ENCODE results near the gene OR8B2. TPM values are rescaled to one million over a fixed set of nuclear protein-coding genes. Genes with fewer than 3 reads are reported as not detected.
"Not testable (repeated sequence)": the region's sequence is repeated elsewhere in the genome, so short reads cannot be mapped to it uniquely, and the experiment has no call there.

Gene OR8B2
- polyA plus RNA-seq, 1 donor = not detected

DNA sequence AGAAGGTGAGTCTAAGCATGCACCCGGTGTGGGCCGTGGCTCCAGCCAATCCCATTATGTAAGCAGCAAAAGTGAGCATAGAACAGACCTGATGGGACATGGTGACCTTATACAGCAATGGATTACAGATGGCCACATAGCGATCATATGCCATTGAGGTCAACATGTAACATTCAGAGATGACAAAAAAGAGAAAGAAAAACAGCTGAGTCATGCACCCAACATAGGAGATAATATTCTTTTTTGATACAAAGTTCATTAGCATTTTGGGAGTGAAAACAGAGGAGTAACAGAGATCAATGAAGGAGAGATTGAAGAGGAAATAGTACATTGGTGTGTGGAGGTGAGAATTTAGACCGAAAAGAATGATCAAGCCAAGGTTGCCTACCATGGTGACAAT is 12.5 kb upstream of the OR8B2 start:
- H3K9me3 ChIP-seq (ENCODE audit: control insufficient read depth, low read depth, low read length); H3K27me3 ChIP-seq (ENCODE audit: control insufficient read depth, insufficient read depth, low read length); H3K36me3 ChIP-seq (ENCODE audit: control insufficient read depth, insufficient read depth, low read length); H3K27ac ChIP-seq (ENCODE audit: low read length); H3K4me3 ChIP-seq (ENCODE audit: low read length); H3K4me1 ChIP-seq (ENCODE audit: control insufficient read depth, insufficient read depth, low read length); DNase-seq: not testable (repeated sequence)
- WGBS (ENCODE audit: insufficient coverage, low lambda C conversion rate) = 100% methylated on average over 1 of the region's 4 CpGs

DNA sequence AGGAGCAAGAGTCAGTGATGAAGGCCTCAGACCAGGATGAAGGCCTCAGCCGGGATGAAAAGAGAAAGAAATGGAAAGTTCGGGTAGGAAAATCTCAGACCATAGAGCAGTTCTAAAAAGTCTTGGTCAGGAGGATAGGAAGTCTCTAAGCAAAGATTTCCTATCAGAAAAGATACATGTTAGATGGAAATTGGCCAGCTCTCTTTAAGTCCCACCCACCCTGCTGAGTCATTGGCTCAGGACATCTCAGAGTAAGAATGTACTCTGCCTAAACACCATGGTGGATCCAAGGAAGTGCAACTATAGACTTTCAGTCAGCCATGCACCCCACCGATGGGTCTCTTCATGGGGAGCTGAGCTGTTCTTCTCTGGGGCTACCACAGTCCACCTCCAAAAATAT is 10.1 kb upstream of the OR8B2 start:
- no peaks in the 10 kb centered on the region for H3K4me1 ChIP-seq (ENCODE audit: control insufficient read depth, insufficient read depth, low read length)
- no peaks in the 10 kb centered on the region for H3K27me3 ChIP-seq (ENCODE audit: control insufficient read depth, insufficient read depth, low read length)
- 83% methylated on average over 2 of the region's 3 CpGs for WGBS (ENCODE audit: insufficient coverage, low lambda C conversion rate)
- H3K27ac ChIP-seq (ENCODE audit: low read length) = no peak overlapping the region
- H3K36me3 ChIP-seq (ENCODE audit: control insufficient read depth, insufficient read depth, low read length) = no peaks in the 10 kb centered on the region
- DNase-seq = no peak
- H3K9me3 ChIP-seq (ENCODE audit: control insufficient read depth, low read depth, low read length) = no peaks in the 10 kb centered on the region
- no peak overlapping the region for H3K4me3 ChIP-seq (ENCODE audit: low read length)

DNA sequence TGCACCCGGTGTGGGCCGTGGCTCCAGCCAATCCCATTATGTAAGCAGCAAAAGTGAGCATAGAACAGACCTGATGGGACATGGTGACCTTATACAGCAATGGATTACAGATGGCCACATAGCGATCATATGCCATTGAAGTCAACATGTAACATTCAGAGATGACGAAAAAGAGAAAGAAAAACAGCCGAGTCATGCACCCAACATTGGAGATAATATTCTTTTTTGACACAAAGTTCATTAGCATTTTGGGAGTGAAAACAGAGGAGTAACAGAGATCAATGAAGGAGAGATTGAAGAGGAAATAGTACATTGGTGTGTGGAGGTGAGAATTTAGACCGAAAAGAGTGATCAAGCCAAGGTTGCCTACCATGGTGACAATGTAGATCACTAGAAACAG is 1.4 kb downstream of the OR8B2 start:
- not testable (repeated sequence) for H3K27ac ChIP-seq (ENCODE audit: low read length)

DNA sequence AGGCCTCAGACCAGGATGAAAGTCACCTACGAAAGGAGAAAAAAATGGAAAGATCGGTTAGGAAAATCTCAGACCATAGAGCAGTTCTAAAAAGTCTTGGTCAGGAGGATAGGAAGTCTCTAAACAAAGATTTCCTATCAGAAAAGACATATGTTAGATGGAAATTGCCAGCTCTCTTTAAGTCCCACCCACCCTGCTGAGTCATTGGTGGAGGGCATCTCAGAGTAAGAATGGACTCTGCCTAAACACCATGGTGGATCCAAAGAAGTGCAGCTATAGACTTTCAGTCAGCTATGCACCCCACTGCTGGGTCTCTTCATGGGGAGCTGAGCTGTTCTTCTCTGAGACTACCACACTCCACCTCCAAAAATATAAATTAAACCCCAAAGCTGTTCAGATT is 3.7 kb downstream of the OR8B2 start:
- Histone ChIP-seq H3K4me3 (ENCODE audit: low read length) (no peak overlapping the region), H3K36me3 (ENCODE audit: control insufficient read depth, insufficient read depth, low read length) (no peaks in the 10 kb centered on the region), H3K27me3 (ENCODE audit: control insufficient read depth, insufficient read depth, low read length) (no peaks in the 10 kb centered on the region), H3K27ac (ENCODE audit: low read length) (no peak overlapping the region), H3K9me3 (ENCODE audit: control insufficient read depth, low read depth, low read length) (no peaks in the 10 kb centered on the region), H3K4me1 (ENCODE audit: control insufficient read depth, insufficient read depth, low read length) (no peaks in the 10 kb centered on the region)
- 100% methylated on average over 2 of the region's 2 CpGs for whole genome bisulfite sequencing (ENCODE audit: insufficient coverage, low lambda C conversion rate)
- DNase-seq = no peak

More for the DNA sequence above, 1.4 kb downstream of the OR8B2 start:
- H3K27me3 ChIP-seq (ENCODE audit: control insufficient read depth, insufficient read depth, low read length); H3K4me1 ChIP-seq (ENCODE audit: control insufficient read depth, insufficient read depth, low read length); DNase-seq; H3K36me3 ChIP-seq (ENCODE audit: control insufficient read depth, insufficient read depth, low read length); H3K9me3 ChIP-seq (ENCODE audit: control insufficient read depth, low read depth, low read length); H3K4me3 ChIP-seq (ENCODE audit: low read length): not testable (repeated sequence)
- WGBS (ENCODE audit: insufficient coverage, low lambda C conversion rate) = no CpG with 5 or more reads among the region's 6 CpGs

DNA sequence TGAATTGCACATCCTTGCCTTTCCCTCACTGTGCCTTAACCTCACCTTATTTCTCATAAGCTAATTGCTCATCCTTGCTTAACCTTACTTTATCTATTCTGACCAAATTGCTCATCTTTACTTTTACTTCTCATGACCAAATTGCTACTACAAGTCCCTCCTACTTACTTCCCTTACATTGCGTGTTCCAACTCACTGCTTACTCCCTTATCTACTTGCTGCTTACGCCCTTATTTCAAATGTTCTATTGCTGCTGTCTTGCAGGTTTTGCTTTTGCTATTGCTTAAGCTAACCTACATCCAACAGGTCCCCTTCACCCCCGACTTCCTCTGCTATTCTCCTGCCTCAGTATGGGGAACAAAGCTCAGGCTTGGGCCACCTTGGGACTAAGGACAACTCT is 8.0 kb downstream of the OR8B2 start:
- no peak overlapping the region for H3K27ac ChIP-seq (ENCODE audit: low read length)
- 100% methylated on average over 1 of the region's 3 CpGs for WGBS (ENCODE audit: insufficient coverage, low lambda C conversion rate)
- H3K4me3 ChIP-seq (ENCODE audit: low read length) = no peak overlapping the region

DNA sequence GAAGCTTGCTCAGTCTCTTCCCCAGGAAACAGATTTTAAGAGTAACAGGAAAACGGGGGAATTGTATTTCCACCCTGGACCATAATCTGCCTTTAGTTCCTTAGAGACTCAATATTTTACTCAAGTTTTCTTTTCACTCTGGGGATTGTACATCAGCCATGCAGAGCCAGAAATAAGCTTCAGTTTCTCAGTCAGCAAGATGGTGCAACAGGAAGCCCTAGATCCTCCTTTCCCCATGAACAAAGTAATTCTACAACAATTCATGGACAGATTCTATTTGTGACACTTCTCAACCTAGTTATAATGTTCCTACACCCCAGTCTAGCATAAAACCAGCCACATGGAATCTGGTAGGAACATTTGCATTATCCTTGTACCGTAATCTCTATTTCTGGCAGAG is 24.7 kb downstream of the OR8B2 start:
- Histone ChIP-seq H3K27me3 (ENCODE audit: control insufficient read depth, insufficient read depth, low read length) (no peaks in the 10 kb centered on the region), H3K4me3 (ENCODE audit: low read length) (no peak overlapping the region), H3K9me3 (ENCODE audit: control insufficient read depth, low read depth, low read length) (no peaks in the 10 kb centered on the region), H3K36me3 (ENCODE audit: control insufficient read depth, insufficient read depth, low read length) (no peaks in the 10 kb centered on the region), H3K27ac (ENCODE audit: low read length) (no peak overlapping the region), H3K4me1 (ENCODE audit: control insufficient read depth, insufficient read depth, low read length) (no peaks in the 10 kb centered on the region)
- WGBS (ENCODE audit: insufficient coverage, low lambda C conversion rate) = 60% methylated on average over 1 of the region's 2 CpGs
- no peak for DNase-seq

More for the DNA sequence above, 8.0 kb downstream of the OR8B2 start:
- Histone ChIP-seq H3K9me3 (ENCODE audit: control insufficient read depth, low read depth, low read length) (no peaks in the 10 kb centered on the region), H3K4me1 (ENCODE audit: control insufficient read depth, insufficient read depth, low read length) (no peaks in the 10 kb centered on the region), H3K36me3 (ENCODE audit: control insufficient read depth, insufficient read depth, low read length) (no peaks in the 10 kb centered on the region), H3K27me3 (ENCODE audit: control insufficient read depth, insufficient read depth, low read length) (no peaks in the 10 kb centered on the region)
- DNase-seq = no peak

DNA sequence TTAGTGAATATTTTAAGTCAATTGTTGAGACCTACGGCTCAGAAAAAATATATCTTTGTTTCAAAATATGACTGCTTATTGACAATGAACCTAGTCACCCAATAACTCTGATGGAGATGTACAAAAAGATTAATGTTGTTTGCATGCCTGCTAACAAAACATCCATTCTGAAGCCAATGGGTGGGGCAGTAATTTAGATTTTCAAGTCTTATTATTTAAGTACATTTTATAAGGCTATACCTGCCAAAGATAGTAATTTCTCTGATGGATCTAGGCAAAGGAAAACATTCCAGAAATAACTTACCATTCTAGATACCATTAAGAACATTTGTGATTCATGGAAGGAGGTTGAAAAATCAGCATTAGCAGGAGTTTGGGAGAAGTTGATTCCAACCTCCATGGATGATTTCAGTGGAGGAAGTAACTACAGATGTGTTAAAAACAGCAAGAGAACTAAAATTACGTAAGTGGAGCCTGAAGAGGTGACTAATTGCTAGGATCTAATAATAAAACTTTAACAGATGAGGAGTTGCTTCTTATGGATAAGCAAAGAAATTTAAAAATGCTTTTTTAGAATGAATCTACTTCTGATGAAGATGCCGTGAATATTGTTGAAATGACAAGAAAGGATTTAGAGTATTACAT is 37.9 kb downstream of the OR8B2 start:
- no peak for DNase-seq
- 63% methylated on average over 3 of the region's 3 CpGs for WGBS (ENCODE audit: insufficient coverage, low lambda C conversion rate)
- H3K27ac ChIP-seq (ENCODE audit: low read length) = no peak overlapping the region
- H3K27me3 ChIP-seq (ENCODE audit: control insufficient read depth, insufficient read depth, low read length) = no peaks in the 10 kb centered on the region
- no peaks in the 10 kb centered on the region for H3K9me3 ChIP-seq (ENCODE audit: control insufficient read depth, low read depth, low read length)
- H3K4me3 ChIP-seq (ENCODE audit: low read length) = no peak overlapping the region
- H3K4me1 ChIP-seq (ENCODE audit: control insufficient read depth, insufficient read depth, low read length) = no peaks in the 10 kb centered on the region
- H3K36me3 ChIP-seq (ENCODE audit: control insufficient read depth, insufficient read depth, low read length) = no peaks in the 10 kb centered on the region

DNA sequence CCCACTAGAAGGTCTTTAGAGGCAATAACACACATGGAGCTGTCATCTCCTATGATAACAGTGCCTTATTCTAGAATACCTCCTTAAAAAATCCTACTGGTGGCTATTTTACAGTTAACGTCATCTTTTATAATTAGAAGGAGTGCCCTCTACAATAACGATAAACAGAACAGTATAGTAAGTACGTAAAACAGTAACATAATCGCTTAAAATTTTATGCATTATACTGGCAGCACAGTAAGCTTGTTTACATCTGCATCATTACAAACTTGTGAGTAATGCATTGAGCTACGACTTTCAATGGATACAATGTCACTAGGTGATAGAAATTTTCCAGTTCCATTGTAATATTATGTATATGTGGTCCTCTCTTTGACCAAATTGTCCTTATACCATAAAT is 40.0 kb downstream of the OR8B2 start:
- H3K27ac ChIP-seq (ENCODE audit: low read length) = no peak overlapping the region
- no peak overlapping the region for H3K4me3 ChIP-seq (ENCODE audit: low read length)
- 78% methylated on average over 5 of the region's 5 CpGs for WGBS (ENCODE audit: insufficient coverage, low lambda C conversion rate)
- DNase-seq = no peak
- no peaks in the 10 kb centered on the region for H3K9me3 ChIP-seq (ENCODE audit: control insufficient read depth, low read depth, low read length)
- H3K4me1 ChIP-seq (ENCODE audit: control insufficient read depth, insufficient read depth, low read length) = no peaks in the 10 kb centered on the region
- H3K27me3 ChIP-seq (ENCODE audit: control insufficient read depth, insufficient read depth, low read length) = no peaks in the 10 kb centered on the region
- H3K36me3 ChIP-seq (ENCODE audit: control insufficient read depth, insufficient read depth, low read length) = no peaks in the 10 kb centered on the region

DNA sequence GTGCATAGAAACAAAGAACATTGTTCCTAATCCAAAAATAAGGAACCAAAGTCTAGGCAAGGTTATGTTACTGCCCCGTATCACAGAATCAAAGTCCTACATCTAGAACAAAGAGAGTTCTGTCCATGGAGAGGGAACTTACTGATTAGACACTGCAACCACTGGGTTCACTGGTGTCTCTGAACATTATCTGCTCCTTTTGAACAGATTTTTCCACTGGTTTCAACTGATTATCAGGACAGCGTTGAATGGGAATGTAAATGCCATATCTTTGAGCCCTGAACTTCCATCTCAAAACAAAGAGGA is 44.2 kb downstream of the OR8B2 start:
- Histone ChIP-seq H3K27ac (ENCODE audit: low read length) (no peak overlapping the region), H3K36me3 (ENCODE audit: control insufficient read depth, insufficient read depth, low read length) (no peaks in the 10 kb centered on the region), H3K4me3 (ENCODE audit: low read length) (no peak overlapping the region), H3K4me1 (ENCODE audit: control insufficient read depth, insufficient read depth, low read length) (no peaks in the 10 kb centered on the region), H3K27me3 (ENCODE audit: control insufficient read depth, insufficient read depth, low read length) (no peaks in the 10 kb centered on the region), H3K9me3 (ENCODE audit: control insufficient read depth, low read depth, low read length) (no peaks in the 10 kb centered on the region)
- DNase-seq = no peak
- WGBS (ENCODE audit: insufficient coverage, low lambda C conversion rate) = no CpG with 5 or more reads among the region's 2 CpGs

DNA sequence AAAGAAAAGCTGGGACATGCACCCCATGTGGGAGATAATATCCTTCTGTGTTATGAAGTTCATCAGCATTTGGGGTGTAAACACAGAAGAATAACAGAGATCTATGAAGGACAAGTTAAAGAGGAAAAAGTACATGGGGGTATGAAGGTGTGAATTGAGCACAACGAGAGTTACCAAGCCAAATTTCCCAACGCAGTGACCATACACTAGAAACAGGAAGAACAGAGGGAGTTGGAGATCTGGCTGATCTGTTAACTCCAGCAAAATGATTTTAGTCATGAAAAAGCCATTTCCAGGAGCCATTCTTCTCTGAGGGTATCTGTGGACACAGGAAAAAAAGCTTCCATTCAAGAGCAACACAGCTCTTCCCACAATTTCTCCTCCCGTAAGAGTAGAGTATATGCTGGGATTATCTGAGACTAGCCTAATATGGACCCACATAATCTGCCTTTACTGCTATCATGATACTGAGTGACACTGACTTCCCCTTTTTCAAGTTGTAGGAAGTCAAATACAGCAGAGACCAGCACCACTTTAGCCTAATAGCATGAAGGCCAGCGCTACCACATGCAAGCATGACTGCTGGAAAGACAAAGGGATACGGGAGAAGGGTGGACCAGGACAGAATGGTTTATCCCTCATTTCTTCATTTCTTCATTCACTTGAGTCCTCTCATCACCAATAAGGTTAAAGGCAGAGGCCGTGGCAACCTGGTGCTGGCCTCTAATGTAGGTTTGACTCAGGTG is 44.7 kb downstream of the OR8B2 start:
- Histone ChIP-seq H3K27ac (ENCODE audit: low read length) (no peak overlapping the region), H3K9me3 (ENCODE audit: control insufficient read depth, low read depth, low read length) (no peaks in the 10 kb centered on the region), H3K4me3 (ENCODE audit: low read length) (no peak overlapping the region), H3K4me1 (ENCODE audit: control insufficient read depth, insufficient read depth, low read length) (no peaks in the 10 kb centered on the region), H3K36me3 (ENCODE audit: control insufficient read depth, insufficient read depth, low read length) (no peaks in the 10 kb centered on the region), H3K27me3 (ENCODE audit: control insufficient read depth, insufficient read depth, low read length) (no peaks in the 10 kb centered on the region)
- no peak for DNase-seq
- WGBS (ENCODE audit: insufficient coverage, low lambda C conversion rate) = 40% methylated on average over 2 of the region's 6 CpGs

All from large intestine (tissue), 3 donors.